Upper lobe of left lung (tissue), 4 donors: ENCODE data around the gene DOHH.

Experiments
- EP300 ChIP-seq, 4 donors: sonication (generic); formaldehyde crosslinking; IDR thresholded peaks; one replicate each; pipeline ENCODE4 v1.5.1; 2017; ENCODE audit warnings: antibody characterized with exemption in 4 of 4, control low read depth in 2 of 4
- TF ChIP-seq, protein P1 (sequence below), 6 experiments: fragments of 450-650 bp in 4 of 6; fragments of 200-600 bp in 2 of 6; sonication (generic) in 2 of 6; IDR thresholded peaks; one replicate each; pipeline ENCODE4 v1.5.1; 2016 to 2019; ENCODE audit warnings: antibody characterized with exemption in 6 of 6

DNA sequence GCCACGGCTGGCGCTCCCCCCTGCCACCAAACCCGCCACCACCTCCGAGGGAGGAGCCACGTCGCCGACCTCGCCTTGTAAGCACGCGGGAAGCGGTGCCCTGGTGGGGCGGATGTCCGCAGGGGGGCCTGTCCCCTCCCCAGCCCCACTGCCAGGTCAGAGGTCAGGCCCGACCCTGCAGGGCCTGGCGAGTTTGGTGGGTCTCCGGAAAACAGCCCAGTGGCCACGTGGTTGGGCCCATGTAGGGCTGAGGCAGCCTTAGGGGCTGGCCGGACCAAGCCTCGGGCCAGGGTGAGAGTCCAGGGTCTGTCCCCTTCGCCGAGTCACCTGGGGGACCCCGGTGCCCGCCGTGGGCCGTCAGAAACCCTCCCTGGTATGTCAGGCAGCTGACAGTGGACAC, 46.6 kb downstream of the DOHH start:
- no peak for TF ChIP-seq EP300 (IDR thresholded peaks at IDR 0.05)
- TF ChIP-seq, protein P1, sequence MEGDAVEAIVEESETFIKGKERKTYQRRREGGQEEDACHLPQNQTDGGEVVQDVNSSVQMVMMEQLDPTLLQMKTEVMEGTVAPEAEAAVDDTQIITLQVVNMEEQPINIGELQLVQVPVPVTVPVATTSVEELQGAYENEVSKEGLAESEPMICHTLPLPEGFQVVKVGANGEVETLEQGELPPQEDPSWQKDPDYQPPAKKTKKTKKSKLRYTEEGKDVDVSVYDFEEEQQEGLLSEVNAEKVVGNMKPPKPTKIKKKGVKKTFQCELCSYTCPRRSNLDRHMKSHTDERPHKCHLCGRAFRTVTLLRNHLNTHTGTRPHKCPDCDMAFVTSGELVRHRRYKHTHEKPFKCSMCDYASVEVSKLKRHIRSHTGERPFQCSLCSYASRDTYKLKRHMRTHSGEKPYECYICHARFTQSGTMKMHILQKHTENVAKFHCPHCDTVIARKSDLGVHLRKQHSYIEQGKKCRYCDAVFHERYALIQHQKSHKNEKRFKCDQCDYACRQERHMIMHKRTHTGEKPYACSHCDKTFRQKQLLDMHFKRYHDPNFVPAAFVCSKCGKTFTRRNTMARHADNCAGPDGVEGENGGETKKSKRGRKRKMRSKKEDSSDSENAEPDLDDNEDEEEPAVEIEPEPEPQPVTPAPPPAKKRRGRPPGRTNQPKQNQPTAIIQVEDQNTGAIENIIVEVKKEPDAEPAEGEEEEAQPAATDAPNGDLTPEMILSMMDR (IDR thresholded peaks at IDR 0.05): no peak
